GM19193 (cell line): Measurements from ENCODE around the gene BBS9.

Experiments
- POLR2A ChIP-seq: IDR thresholded peaks from 4 replicates; pipeline ENCODE4 v1.6.1; 2011; ENCODE audit not compliant: insufficient read depth, insufficient read length; ENCODE audit errors: extremely low read depth

BBS9 gene

DNA sequence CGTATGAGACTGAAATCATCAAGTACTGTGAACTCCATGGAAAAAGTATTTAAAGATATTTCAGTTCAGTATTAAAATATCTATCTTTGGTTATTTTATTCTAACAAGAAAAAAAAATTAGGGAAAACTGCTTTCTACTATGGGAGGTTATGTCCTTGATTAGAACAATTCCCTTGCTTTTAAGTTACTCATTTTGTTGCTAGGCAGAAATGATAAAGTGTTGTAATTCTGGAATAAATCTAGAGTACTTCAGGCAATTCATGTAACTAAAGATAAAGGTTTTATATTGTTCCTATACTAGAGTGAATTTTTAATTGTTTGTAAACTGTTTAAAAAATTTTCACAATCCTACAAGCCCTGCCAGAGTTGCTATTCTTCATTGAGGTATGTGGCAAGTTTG is 92.0 kb downstream of the BBS9 start:
- no peak for TF ChIP-seq POLR2A

DNA sequence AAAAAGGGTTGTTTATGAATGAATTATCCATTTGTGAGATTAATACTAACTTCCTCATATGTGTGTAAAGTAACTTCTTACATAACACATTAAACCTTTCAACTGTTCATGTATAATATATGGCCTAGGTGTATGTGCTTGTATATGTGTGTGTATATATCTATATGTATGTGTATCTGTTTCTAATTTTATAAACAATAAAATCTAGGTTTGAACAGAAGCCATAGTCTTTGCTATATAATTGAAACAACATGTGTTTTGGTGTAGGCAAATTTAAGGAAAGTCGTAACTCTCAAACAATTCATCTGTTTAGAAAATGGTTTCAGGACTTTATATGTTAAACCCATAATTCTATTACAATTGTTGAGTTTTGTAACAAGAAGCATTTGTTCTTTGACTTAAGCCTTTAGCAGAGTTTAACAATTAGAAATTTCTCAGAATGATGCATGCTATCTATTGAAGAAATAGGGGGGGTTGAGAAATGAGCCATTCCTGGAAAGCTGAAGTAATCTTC is 103.3 kb downstream of the BBS9 start:
- no peak for TF ChIP-seq POLR2A

DNA sequence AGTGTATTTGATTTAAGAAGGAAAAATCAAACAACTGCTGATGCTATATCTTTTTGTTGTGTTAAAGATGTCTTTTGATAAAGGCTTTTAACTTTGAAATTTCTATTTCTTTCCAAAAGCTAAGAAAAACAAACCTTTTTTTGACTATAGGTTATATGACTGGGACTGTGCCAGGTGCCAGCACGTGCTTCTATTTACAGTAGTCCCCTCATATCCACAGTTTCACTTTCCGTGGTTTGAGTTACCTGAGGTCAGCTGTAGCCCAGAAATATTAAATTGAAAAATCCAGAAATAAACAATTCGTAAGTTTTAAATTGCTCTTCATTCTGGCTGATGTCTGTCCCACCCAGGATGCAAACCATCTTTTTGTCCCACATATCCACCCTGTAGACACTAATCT is 104.3 kb downstream of the BBS9 start:
- TF ChIP-seq POLR2A: no peak

DNA sequence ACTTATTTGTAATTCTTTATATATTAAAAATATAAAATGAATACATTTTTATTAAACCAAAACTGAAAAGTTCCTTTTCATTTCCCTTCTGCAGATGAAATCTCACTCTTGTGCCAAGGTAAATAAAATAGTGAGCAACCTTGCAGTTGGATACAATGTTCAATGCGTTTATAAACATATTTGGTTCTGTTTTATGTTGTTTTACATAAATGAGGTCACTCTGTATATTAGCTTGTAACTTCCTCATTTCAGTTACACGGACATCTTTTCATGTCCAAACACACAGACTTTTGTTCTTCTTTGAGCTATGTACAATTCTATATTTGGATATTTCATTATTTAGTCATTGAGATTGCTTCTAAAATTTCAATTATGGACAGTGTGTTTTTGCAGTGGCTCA is 107.7 kb downstream of the BBS9 start:
- TF ChIP-seq POLR2A: no peak

DNA sequence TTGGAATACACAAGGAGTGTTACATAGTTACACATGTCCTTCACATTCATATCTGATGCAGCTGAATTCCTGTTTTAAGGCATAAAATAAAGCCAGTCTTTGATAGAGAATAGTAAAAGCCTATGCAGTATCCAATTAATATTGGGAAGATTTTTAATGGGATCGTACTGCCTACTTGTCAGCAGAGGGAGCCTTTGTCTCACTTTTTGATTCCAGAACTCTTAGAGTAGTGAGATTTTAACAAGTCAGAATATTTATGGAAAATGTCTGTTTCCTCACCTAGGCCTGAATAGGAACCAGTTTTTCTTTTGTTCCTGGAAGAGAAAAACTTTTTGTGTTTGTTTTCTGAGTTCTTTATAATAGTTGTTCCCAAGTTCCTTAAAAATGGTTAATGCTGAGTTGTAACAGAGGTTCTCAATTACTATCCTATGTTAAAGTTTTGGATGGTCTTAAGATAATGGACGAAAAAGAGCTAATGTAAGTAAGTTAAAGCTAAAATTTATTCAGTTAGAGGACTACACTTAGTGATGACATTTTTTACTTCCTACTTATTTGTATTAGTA is 114.0 kb downstream of the BBS9 start:
- TF ChIP-seq POLR2A: no peak

DNA sequence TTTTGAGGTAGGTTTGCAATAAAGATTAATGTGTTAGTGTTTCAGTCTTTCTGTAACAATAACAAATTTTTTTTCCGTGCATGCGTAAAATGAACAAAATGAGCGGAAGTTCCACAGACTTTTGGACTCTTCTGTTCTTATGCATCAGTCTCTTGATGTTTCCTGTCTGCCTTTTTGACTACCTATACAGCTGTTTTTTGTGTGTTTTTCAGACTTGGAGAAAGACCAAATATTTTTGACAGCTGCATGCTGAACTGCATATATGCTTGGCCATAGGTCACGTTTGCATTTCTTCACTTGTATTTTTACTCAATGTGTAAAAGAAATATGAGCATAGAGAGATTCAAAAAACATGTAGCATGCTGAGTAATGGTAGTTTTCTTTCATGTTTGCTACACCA is 119.3 kb downstream of the BBS9 start:
- no peak for TF ChIP-seq POLR2A

DNA sequence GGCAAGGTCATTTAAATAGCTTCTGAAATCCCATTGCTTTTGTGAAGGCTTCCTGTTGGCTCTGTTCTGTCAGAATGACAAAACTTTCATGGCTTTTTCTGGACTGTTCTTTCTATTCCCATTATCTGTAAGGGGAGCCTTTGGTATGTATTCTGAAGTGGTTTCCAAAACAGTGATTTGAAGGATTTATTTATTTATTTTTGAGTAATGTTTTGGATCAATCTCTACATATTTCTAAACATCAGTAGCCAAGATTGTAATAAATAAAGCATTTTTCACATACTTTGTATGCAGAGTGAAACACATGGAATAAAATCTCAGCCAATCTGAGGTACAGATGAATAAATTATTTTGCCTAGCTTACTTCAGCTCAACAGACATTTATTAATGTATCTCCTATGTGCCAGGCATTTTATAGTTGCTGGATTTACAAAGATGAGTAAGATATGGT is 121.1 kb downstream of the BBS9 start:
- no peak for TF ChIP-seq POLR2A

DNA sequence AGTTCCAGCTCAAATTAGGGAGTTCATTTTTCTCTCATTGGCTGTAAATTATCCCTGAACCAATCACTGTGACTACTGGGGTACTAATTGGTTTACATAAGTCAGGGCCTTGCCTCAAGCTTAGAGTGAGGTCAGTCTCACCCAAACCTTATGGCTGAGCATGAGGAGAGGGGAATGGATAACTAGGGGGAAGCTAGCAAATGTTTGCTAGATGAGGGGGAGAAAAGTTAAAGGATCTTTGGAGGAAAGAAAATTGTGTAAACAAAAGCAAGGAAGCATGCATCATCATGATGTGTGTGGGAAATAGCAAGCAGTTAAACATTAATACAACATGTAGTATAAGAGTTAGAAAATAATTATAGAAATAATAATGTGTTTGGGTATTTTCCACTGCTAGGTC is 121.9 kb downstream of the BBS9 start:
- TF ChIP-seq POLR2A: no peak

DNA sequence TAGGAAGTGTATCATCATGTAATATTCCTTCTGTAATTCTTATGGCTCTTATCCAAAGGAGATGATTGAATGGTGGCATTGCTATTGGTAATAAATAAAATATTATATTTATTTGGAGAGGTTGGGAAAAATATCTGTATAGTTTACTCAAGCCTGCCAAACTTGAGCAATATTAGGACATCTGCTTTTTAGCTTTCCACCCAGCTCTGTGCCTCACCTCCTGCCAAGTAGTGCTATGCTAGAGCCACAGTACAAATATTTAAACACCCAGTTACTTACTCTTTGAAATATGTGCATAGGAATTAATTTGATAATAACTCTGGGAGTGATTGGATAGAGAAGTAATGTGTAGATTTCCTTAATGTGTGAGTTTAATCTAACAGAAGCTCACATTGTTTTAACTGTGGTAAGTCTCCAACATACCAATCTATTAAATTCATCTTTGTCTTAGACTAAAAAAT is 129.2 kb downstream of the BBS9 start:
- TF ChIP-seq POLR2A: no peak

DNA sequence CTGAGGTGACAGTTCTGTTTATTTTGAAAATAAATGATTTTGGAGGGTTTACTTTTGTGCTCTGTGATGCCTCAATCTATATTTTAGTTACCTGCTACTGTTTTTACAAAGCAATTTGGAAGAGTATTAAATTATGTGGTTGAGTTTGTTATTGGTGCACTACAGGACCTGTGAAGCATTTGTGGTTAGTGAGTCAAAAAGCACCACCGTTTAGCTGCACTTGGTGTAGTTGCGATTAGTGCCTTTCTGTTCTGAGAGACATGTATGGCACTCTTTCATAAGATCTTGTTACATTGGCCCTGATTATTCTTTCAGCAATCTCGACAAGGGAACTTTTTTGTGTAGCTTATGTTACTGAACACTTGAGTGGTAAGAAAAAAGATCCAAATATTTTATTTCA is 132.2 kb downstream of the BBS9 start:
- no peak for TF ChIP-seq POLR2A

DNA sequence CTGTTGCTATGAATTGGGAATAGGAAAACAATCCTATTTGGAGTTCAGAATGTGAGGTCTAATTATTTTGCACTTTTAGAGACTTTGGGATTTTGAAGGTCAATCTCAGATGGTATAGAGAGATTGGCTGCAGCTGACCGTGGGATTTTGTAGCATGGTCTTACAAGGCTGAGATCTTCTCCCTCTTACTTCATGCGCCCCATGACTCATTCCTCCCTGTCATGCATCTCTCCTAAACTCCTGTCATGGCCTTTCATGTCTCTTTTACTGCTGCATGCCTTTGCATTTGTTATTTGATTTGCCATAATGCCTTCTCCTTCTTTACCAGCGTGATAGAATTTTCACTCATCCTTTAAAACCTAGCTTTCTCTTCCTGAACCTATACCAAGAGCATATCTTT is 133.1 kb downstream of the BBS9 start:
- no peak for TF ChIP-seq POLR2A

DNA sequence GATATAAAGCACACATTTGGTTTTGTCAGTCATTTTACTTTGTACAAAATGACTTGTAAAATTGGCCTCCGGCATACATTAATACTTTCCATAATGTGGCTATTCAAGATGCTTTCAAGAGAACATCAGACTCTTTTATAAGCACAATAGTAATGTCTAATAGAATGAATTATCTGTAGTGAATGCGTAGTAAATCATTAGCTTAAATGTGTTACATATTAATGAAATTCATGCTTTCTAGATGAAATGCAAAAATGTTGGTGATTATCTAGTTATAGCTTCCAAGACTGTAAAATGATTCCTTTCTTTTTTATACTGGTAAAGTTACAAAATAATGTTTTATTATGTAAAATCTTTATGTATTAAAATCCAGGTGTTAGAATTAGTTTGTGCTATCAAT is 144.0 kb downstream of the BBS9 start:
- TF ChIP-seq POLR2A: no peak

DNA sequence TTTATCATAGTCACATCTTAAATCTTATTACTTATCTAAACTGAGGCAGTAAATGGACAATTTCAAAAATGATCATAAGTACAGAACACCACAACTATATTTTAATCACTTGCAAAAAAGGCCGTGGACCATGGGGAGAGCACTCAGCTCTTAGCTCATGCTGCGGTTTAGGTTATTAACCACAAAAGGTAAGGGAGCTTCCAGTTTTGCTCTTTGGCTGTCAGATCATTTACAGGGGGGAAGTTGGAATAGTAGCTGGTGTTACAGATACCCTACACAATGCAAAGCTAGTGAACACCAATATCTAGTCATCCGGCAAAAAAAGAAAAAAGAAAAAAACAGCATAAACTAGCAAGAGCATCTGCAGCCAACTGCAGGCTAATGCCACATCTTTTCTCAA is 147.0 kb downstream of the BBS9 start:
- no peak for TF ChIP-seq POLR2A

DNA sequence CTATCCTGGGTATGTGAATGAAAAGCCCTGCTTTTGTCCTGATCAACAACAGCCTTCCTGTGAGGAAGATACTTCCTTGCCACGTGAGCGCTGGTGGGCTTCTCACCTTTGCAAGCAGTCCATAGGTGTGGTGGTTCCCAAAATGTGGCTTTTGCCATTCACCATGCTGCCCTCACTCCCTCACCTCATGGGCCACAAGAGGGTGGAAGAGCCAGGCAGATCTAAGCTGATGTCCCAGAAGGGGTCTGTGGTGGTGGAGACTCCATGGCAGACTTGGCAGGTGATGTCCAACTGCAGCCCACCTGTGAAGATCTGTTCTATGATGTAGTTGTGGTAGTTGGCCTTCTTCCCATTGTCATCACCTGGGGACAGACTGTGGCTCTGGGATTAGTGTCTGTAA is 147.4 kb downstream of the BBS9 start:
- no peak for TF ChIP-seq POLR2A

DNA sequence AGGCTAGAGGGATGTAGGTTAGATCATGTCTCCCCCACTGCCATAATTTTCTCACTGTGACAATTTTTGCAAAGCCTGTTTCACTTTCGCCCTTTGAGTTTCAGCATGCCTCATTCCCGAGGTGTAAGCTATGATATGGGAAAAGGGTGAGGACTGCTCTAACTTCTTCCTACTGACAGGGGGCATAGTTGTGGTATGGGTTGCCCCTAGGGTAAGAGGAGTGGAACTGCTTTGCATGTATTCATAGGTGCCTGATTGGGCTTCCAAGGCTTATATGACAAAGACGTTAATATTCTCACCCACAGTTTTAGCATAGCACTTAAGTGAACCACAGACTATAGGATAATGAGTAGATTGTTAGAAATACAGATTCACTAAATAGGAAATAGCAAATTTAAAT is 148.7 kb downstream of the BBS9 start:
- TF ChIP-seq POLR2A: no peak

DNA sequence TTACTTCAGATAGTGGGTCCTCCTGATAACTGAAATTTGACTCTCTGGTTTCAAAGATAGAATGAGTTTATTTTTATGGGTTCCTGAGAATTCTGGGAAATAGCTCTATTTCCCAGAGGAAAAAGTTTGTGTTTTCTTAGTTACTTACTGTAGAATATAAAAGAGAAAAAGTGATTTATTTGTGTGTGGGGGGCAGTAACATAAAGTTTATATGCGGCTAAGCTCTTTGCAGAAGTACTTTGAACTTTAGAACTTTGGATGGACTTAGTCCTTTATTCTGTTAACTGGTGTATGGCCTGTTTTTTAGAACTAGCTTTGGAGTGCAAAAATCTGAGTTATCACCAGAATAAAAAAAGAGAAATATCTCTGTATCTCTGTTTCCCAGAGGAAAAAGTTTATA is 157.1 kb downstream of the BBS9 start:
- TF ChIP-seq POLR2A: no peak

DNA sequence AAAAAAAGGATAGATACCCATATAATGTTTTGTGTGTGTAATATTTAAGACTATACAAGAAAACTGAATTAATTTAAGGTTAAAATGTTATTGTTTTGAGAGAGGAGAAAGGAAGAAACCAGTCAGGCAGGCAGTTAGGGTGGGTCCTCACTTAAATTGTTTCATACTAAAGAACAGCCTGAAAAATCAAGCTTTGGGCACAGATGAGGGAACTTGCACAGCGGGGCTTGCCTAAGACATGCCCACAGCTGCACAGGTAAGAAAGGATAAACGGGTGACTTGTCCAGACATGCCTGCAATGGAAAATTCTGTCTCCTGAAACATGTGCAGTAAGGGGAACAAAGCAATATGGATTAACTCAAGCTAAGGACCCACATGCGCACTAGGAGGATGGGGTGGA is 158.4 kb downstream of the BBS9 start:
- no peak for TF ChIP-seq POLR2A
